Measurements from ENCODE around the gene UBTFL1.
"Not testable (repeated sequence)": the region's sequence is repeated elsewhere in the genome, so short reads cannot be mapped to it uniquely, and the experiment has no call there.

- TF ChIP-seq, protein P1, sequence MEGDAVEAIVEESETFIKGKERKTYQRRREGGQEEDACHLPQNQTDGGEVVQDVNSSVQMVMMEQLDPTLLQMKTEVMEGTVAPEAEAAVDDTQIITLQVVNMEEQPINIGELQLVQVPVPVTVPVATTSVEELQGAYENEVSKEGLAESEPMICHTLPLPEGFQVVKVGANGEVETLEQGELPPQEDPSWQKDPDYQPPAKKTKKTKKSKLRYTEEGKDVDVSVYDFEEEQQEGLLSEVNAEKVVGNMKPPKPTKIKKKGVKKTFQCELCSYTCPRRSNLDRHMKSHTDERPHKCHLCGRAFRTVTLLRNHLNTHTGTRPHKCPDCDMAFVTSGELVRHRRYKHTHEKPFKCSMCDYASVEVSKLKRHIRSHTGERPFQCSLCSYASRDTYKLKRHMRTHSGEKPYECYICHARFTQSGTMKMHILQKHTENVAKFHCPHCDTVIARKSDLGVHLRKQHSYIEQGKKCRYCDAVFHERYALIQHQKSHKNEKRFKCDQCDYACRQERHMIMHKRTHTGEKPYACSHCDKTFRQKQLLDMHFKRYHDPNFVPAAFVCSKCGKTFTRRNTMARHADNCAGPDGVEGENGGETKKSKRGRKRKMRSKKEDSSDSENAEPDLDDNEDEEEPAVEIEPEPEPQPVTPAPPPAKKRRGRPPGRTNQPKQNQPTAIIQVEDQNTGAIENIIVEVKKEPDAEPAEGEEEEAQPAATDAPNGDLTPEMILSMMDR (IDR thresholded peaks at IDR 0.05; ENCODE audit: control extremely low read depth in 1 of 3, insufficient read depth in 1 of 3, low read depth in 1 of 3, low read length in 3 of 3) = not testable (repeated sequence)
- not testable (repeated sequence) for TF ChIP-seq POLR2AphosphoS5 (IDR thresholded peaks at IDR 0.05; ENCODE audit: low read depth, low read length); RAD21 (IDR thresholded peaks at IDR 0.05 in 1 of 2, conservative IDR thresholded peaks at IDR 0.05 in 1 of 2; ENCODE audit: low read depth in 2 of 2, low read length in 2 of 2); POLR2A (IDR thresholded peaks at IDR 0.05; ENCODE audit: control extremely low read depth in 1 of 2, low read depth in 2 of 2, low read length in 2 of 2); EP300 (IDR thresholded peaks at IDR 0.05; ENCODE audit: borderline replicate concordance in 1 of 2, low read depth in 2 of 2, low read length in 2 of 2); GABPA (IDR thresholded peaks at IDR 0.05; ENCODE audit: borderline replicate concordance, insufficient read depth, low read length); CEBPB (IDR thresholded peaks at IDR 0.05; ENCODE audit: low read depth, low read length)
Observed at GRCh38 chr11:90085650-90086049, at the start of gene UBTFL1.
